ENCODE measurements around the gene PTPRH. TPM values are rescaled to one million over a fixed set of nuclear protein-coding genes. Genes with fewer than 3 reads are reported as not detected.

PTPRH gene
- total and polyA plus RNA-seq, 9 of the 15 experiments (the other 6 are each of a cell fraction or from before 2014, with no cell fraction given) = 0.87 to 34.3 (median 22.7) TPM

- TF ChIP-seq USF1 (CRISPR knock-in tag; IDR thresholded peaks at IDR 0.05) (peak; percentile 47; the same call in 1 of the 2 replicates), CCNT2 (IDR thresholded peaks at IDR 0.05; ENCODE audit: borderline replicate concordance, extremely low read depth, insufficient read length, low read depth, low read length) (no peak), ZBTB9 (CRISPR knock-in tag; IDR thresholded peaks at IDR 0.05) (peak; percentile 82), SMC3 (conservative IDR thresholded peaks at IDR 0.05; ENCODE audit: insufficient read depth, low read depth, low read length) (peak; percentile 28; the same call in 1 of the 2 replicates), ZNF644 (tag; IDR thresholded peaks at IDR 0.05; ENCODE audit: low read depth) (peak; percentile 80; the same call in 1 of the 2 replicates), E2F5 (CRISPR knock-in tag; IDR thresholded peaks at IDR 0.05) (peak; percentile 88), SRF (CRISPR knock-in tag; IDR thresholded peaks at IDR 0.05) (peak in 1 of 2 experiments; percentile 85; a peak in 2 of 4 replicates), ATF7 (IDR thresholded peaks at IDR 0.05) (peak; percentile 96), ETV5 (CRISPR knock-in tag; IDR thresholded peaks at IDR 0.05; ENCODE audit: low read depth) (peak; percentile 99), HDAC6 (IDR thresholded peaks at IDR 0.05; ENCODE audit: low read depth, low read length) (no peak), ZNF3 (CRISPR knock-in tag; IDR thresholded peaks at IDR 0.05) (no peak), NRF1 (conservative IDR thresholded peaks at IDR 0.05 in 1 of 2, IDR thresholded peaks at IDR 0.05 in 1 of 2) (peak; percentile 37 to 69; a peak in 3 of 4 replicates), SMAD1 (IDR thresholded peaks at IDR 0.05; ENCODE audit: low read depth, low read length, partially characterized antibody) (peak; percentile 43), ID3 (CRISPR knock-in tag; IDR thresholded peaks at IDR 0.05) (no peak), ID3 (tag; IDR thresholded peaks at IDR 0.05) (peak; percentile 79), U2AF2 (optimal IDR thresholded peaks at IDR 0.05; ENCODE audit: low read depth, low read length) (no peak), ZNF778 (CRISPR knock-in tag; IDR thresholded peaks at IDR 0.05) (no peak), RREB1 (CRISPR knock-in tag; IDR thresholded peaks at IDR 0.05) (peak; percentile 24; the same call in 1 of the 2 replicates)
Observed at GRCh38 chr19:55216461-55217198, 7.3 kb upstream of the PTPRH start (continued).

Measured in K562 (cell line).